Smooth muscle cell (in vitro differentiated cells): ENCODE data around the gene NBDY. TPM values are rescaled to one million over a fixed set of nuclear protein-coding genes. Genes with fewer than 3 reads are reported as not detected.
"Not testable (repeated sequence)": the region's sequence is repeated elsewhere in the genome, so short reads cannot be mapped to it uniquely, and the experiment has no call there.

Source experiments
- DNase-seq: peaks from one replicate; lab custom pipeline; 2025; ENCODE audit not compliant: unreplicated experiment; lab: John Stamatoyannopoulos, UW
- H2AFZ ChIP-seq: fragments of 200-600 bp; sonication (generic); 2 replicates; pipeline ENCODE4 v1.6.0; 2016; ENCODE audit warnings: antibody characterized with exemption, low read depth, mild to moderate bottlenecking
- H3F3A ChIP-seq: fragments of 200-600 bp; sonication (generic); 2 replicates; pipeline ENCODE4 v1.6.0; 2017; ENCODE audit warnings: antibody characterized with exemption, low read depth
- H3K27ac ChIP-seq: fragments of 200-600 bp; sonication (generic); 2 replicates; pipeline ENCODE4 v1.5.1; 2016; ENCODE audit warnings: low read depth, mild to moderate bottlenecking
- H3K27me3 ChIP-seq: fragments of 200-600 bp; sonication (generic); 2 replicates; pipeline ENCODE4 v1.6.1; 2016; ENCODE audit warnings: low read depth, mild to moderate bottlenecking
- H3K36me3 ChIP-seq: fragments of 200-600 bp; sonication (generic); 2 replicates; pipeline ENCODE4 v1.5.1; 2016; ENCODE audit warnings: low read depth
- H3K4me1 ChIP-seq: fragments of 200-600 bp; sonication (generic); 2 replicates; pipeline ENCODE4 v1.5.1; 2016; ENCODE audit warnings: low read depth
- H3K4me2 ChIP-seq: fragments of 200-600 bp; sonication (generic); 2 replicates; pipeline ENCODE4 v1.6.0; 2016; ENCODE audit warnings: mild to moderate bottlenecking
- H3K4me3 ChIP-seq: fragments of 200-600 bp; sonication (generic); 2 replicates; pipeline ENCODE4 v1.5.1; 2016; ENCODE audit warnings: mild to moderate bottlenecking
- H3K79me2 ChIP-seq: fragments of 200-600 bp; sonication (generic); 2 replicates; pipeline ENCODE4 v1.6.0; 2016; ENCODE audit warnings: low read depth, mild to moderate bottlenecking
- H3K9ac ChIP-seq: fragments of 200-600 bp; sonication (generic); 2 replicates; pipeline ENCODE4 v1.6.0; 2016; ENCODE audit warnings: low read depth
- H3K9me3 ChIP-seq: fragments of 200-600 bp; sonication (generic); replicated peaks from 2 replicates; pipeline ENCODE4 v1.5.1; 2016; ENCODE audit warnings: low read depth
- H4K20me1 ChIP-seq: fragments of 200-600 bp; sonication (generic); 2 replicates; pipeline ENCODE4 v1.6.0; 2016; ENCODE audit warnings: low read depth
- WGBS: methylation state at CpG from one replicate; pipeline ENCODE4 v1.1.7; 2016; ENCODE audit warnings: low lambda C conversion rate; 5-methylcytosine and 5-hydroxymethylcytosine counted together
- polyA plus RNA-seq: library from polyadenylated mRNA; unstranded; fragments of >200 nt; fragmentation: Nextera tagmentation; extraction: Ambion mirVana; gene quantifications from 2 replicates; pipeline ENCODE4 v1.2.1, GENCODE V29; 2016
- total RNA-seq: library from RNA; depleted of rRNA; stranded (reverse); fragments of >200 nt; gene quantifications from 2 replicates; pipeline ENCODE4 v1.2.3, GENCODE V29; 2014
- TF ChIP-seq, protein P1 (sequence below): fragments of 200-600 bp; sonication (generic); IDR thresholded peaks from 2 replicates; pipeline ENCODE4 v1.5.1; 2017; ENCODE audit warnings: borderline replicate concordance, mild to moderate bottlenecking, antibody characterized with exemption; ENCODE audit not compliant: insufficient read depth, poor library complexity, severe bottlenecking

Gene NBDY
- total and polyA plus RNA-seq, 2 experiments from 2014 or later = 23.0 to 226 TPM

DNA sequence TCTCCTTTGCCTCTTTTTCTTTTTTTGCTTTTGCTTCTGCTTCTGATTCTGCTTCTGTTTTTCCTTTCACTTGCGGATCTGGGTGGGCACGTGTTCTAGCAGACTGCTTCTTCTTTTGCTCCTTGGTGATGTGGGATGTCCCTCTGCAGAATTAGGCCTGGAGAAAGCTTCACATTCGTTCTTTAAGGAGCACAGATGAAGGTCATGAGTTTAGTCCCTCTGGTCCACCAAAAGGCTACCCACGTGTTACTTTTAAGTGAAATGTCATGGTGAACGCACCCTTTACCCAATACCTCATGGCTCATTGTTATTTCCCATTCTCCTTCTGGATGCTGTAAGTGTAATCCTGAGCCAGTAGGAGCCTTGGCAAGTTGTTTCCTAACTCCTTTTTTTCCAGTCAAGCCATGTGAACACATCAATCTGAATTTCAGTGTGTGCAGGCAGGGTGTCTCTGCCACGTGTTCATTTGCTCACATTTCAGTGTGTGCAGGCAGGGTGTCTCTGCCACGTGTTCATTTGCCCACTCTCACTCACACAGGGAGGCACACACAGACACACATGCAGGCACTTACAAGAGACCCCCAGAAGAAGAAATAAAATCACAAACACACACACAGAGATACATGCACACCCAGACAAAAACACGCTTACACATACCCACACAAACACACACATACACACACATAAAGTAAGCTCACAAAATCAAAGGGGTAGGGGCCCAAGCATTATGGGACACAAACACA lies 36.9 kb downstream of the NBDY start:
- Histone ChIP-seq H3F3A (no peaks in the 10 kb centered on the region), H2AFZ (no peak overlapping the region), H3K4me1 (peaks cover 4% of the 10 kb centered on the region), H3K27ac (peak overlapping the region; percentile 55), H3K4me3 (no peak overlapping the region), H4K20me1 (peaks cover 41% of the 10 kb centered on the region), H3K9me3 (no peaks in the 10 kb centered on the region), H3K9ac (no peak overlapping the region), H3K36me3 (no peaks in the 10 kb centered on the region), H3K27me3 (no peaks in the 10 kb centered on the region), H3K79me2 (no peaks in the 10 kb centered on the region), H3K4me2 (peak overlapping the region; percentile 25)
- 74% methylated on average over 8 of the region's 8 CpGs for WGBS
- DNase-seq = no peak
- TF ChIP-seq, protein P1, sequence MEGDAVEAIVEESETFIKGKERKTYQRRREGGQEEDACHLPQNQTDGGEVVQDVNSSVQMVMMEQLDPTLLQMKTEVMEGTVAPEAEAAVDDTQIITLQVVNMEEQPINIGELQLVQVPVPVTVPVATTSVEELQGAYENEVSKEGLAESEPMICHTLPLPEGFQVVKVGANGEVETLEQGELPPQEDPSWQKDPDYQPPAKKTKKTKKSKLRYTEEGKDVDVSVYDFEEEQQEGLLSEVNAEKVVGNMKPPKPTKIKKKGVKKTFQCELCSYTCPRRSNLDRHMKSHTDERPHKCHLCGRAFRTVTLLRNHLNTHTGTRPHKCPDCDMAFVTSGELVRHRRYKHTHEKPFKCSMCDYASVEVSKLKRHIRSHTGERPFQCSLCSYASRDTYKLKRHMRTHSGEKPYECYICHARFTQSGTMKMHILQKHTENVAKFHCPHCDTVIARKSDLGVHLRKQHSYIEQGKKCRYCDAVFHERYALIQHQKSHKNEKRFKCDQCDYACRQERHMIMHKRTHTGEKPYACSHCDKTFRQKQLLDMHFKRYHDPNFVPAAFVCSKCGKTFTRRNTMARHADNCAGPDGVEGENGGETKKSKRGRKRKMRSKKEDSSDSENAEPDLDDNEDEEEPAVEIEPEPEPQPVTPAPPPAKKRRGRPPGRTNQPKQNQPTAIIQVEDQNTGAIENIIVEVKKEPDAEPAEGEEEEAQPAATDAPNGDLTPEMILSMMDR = no peak

DNA sequence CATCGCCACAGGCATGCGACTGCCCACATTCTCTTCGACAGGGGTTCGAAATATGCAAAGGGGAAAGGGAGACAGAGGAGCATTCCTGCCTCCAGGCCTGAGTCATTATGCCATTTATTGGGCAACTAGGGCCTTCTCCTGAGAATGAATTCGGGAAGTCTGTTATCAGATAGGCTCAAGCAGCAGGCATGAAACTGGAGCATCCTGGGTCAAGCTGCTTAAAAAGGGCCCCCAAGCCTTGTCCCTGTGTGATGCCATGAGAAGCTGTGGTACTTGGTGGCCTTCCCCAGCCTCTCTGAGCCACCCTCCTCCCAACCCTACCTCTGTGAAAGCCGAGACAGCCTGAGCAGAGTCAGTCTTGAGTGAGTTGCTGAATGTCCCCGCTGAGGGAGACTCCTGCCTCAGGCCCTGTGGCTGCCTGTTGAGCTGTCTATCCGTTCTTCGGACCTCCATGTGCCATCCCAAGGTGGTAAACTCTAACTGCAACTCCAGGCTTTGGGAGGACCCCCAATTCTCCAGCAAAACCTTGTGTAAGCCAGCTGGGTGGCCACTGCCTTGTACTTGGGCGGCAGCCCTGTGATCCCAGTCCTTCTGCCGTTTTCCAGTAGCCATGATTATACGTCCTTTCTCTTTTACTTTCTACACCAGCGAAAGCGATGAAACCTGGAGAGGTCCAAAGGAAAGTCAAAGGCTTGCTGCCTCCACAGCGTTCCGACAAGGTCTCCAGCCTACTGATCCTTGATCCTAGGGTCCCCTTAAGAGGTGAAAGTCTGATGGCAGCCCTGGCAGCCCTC lies 37.7 kb downstream of the NBDY start:
- H3K4me3 ChIP-seq = no peak overlapping the region
- H3K36me3 ChIP-seq = no peaks in the 10 kb centered on the region
- H3K9ac ChIP-seq = no peak overlapping the region
- no peaks in the 10 kb centered on the region for H3K79me2 ChIP-seq
- H3K27ac ChIP-seq = peak overlapping the region; percentile 55
- no peaks in the 10 kb centered on the region for H3K9me3 ChIP-seq
- peaks cover 4% of the 10 kb centered on the region for H3K4me1 ChIP-seq
- peaks cover 33% of the 10 kb centered on the region for H4K20me1 ChIP-seq
- TF ChIP-seq, protein P1 = no peak
- no peak for DNase-seq
- H2AFZ ChIP-seq = no peak overlapping the region
- 65% methylated on average over 16 of the region's 16 CpGs for WGBS
- no peaks in the 10 kb centered on the region for H3F3A ChIP-seq
- peak overlapping the region; percentile 25 for H3K4me2 ChIP-seq
- H3K27me3 ChIP-seq = no peaks in the 10 kb centered on the region

DNA sequence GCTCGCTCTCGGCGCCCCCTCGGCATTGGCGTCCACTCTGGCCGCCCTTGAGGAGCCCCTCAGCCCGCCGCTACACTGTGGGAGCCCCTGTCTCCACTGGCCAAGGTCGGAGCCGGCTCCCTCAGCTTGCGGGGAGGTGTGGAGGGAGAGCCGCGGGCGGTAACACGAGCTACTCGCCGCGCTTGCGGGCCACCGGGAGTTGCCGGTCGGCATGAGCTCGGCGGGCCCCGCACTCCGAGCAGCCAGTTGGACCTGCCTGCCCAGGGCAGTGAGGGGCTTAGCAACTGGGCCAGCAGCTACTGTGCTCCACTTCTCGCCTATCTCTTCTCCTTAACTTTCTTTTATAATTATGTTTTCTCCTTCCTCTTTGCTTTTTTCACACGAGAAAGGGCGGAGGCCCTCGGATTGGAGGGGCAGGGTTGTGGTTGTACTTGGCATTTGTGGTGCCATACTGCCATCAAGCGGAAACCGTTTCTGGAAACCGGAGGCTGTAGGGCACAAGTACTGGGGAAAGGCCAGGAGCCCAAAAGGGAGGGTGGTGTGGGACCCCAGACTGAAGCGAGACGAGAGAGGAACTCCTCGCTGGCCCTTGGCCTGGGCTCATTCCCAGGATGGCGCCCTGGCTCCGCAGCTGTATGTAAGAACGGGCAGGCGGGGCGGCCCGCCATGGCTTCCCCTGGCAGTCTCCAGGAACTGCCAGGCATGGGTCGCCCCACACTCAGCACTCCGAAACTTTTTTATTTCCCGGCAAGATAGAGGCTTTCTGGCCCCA lies 38.5 kb downstream of the NBDY start:
- H3F3A ChIP-seq, H3K4me1 ChIP-seq, H3K9me3 ChIP-seq, H3K9ac ChIP-seq, H2AFZ ChIP-seq, H3K36me3 ChIP-seq, H3K27me3 ChIP-seq, H3K79me2 ChIP-seq, H3K4me2 ChIP-seq, H3K4me3 ChIP-seq, DNase-seq: not testable (repeated sequence)
- H4K20me1 ChIP-seq = peaks cover 25% of the 10 kb centered on the region
- 89% methylated on average over 30 of the region's 45 CpGs for WGBS
- peak overlapping the region; percentile 55 for H3K27ac ChIP-seq

DNA sequence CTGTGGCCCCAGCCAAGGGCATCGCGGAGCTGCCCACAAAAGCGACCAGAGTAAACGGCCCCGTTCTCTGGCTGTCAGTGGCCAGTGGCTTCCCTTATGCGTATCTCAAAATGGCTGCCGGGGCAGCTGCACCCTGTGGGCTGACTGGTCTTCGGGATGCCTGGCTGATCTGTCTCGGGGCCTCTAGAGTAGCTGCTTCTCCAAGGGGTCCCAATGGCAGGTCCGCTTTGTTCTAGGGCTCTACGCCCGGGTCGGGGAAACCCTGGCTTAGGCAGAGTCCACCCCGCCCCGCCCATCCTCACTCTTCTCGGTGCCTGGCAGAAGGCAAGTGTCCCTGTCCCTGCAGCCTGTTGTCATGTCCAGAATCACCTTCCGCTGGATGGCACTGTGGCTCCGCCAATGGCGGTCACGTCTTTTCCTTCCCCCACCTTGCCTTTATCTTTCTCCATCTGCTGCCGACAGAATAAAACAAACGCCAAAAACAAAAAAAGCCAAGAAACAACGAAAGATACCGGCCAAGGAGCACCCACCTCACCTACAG lies 39.1 kb downstream of the NBDY start:
- not testable (repeated sequence) for DNase-seq

DNA sequence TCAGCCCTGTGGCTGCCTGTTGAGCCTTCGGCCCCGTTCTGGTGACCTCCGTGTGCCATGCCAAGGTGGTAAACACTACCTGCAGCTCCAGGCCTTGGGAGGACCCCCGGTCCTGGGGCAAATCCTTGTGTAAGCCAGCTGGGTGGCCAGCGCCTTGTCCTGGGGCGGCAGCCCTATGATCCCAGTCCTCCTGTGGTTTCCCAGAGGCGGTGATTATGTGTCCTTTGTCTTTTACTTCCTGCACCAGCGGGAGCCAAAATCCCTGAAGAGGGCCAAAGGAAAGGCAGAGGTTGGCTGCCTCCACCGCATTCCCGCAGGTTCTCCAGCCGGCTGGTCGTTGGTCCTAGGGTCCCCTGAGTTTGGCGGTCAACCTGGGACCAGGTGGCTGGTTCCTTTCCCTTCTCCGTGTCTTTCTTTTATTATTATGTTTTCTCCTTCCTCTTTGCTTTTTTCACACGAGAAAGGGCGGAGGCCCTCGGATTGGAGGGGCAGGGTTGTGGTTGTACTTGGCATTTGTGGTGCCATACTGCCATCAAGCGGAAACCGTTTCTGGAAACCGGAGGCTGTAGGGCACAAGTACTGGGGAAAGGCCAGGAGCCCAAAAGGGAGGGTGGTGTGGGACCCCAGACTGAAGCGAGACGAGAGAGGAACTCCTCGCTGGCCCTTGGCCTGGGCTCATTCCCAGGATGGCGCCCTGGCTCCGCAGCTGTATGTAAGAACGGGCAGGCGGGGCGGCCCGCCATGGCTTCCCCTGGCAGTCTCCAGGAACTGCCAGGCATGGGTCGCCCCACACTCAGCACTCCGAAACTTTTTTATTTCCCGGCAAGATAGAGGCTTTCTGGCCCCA lies 43.9 kb downstream of the NBDY start:
- not testable (repeated sequence) for H3K9ac ChIP-seq, H3K36me3 ChIP-seq, H4K20me1 ChIP-seq, H3K27me3 ChIP-seq, H3K4me3 ChIP-seq, H3K4me1 ChIP-seq, DNase-seq, H3F3A ChIP-seq, H3K9me3 ChIP-seq, H3K27ac ChIP-seq, H3K79me2 ChIP-seq, H2AFZ ChIP-seq, H3K4me2 ChIP-seq
- WGBS = no CpG with 5 or more reads among the region's 32 CpGs

More for the DNA sequence above, 39.1 kb downstream of the NBDY start:
- not testable (repeated sequence) for H3K27me3 ChIP-seq, H2AFZ ChIP-seq, H3K4me3 ChIP-seq, H3K27ac ChIP-seq, H3K4me2 ChIP-seq, H3K79me2 ChIP-seq, H3K4me1 ChIP-seq, H3K9ac ChIP-seq, H3F3A ChIP-seq, H3K36me3 ChIP-seq, H3K9me3 ChIP-seq
- H4K20me1 ChIP-seq = peaks cover 24% of the 10 kb centered on the region
- WGBS = no CpG with 5 or more reads among the region's 24 CpGs

DNA sequence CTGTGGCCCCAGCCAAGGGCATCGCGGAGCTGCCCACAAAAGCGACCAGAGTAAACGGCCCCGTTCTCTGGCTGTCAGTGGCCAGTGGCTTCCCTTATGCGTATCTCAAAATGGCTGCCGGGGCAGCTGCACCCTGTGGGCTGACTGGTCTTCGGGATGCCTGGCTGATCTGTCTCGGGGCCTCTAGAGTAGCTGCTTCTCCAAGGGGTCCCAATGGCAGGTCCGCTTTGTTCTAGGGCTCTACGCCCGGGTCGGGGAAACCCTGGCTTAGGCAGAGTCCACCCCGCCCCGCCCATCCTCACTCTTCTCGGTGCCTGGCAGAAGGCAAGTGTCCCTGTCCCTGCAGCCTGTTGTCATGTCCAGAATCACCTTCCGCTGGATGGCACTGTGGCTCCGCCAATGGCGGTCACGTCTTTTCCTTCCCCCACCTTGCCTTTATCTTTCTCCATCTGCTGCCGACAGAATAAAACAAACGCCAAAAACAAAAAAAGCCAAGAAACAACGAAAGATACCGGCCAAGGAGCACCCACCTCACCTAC lies 44.5 kb downstream of the NBDY start:
- not testable (repeated sequence) for H3K9ac ChIP-seq, H4K20me1 ChIP-seq
- WGBS = no CpG with 5 or more reads among the region's 24 CpGs

More for the DNA sequence above, 44.5 kb downstream of the NBDY start:
- H3K9me3 ChIP-seq, H3K79me2 ChIP-seq, H3F3A ChIP-seq, H3K36me3 ChIP-seq, H3K4me3 ChIP-seq, H2AFZ ChIP-seq, DNase-seq, H3K27me3 ChIP-seq, H3K4me2 ChIP-seq, H3K27ac ChIP-seq, H3K4me1 ChIP-seq: not testable (repeated sequence)
